Measurements from ENCODE around the gene BOC. TPM values are rescaled to one million over a fixed set of nuclear protein-coding genes. Genes with fewer than 3 reads are reported as not detected.
A peak's percentile ranks its signal among the peaks of the same experiment; 100 is the strongest.

Gene BOC
- polyA plus RNA-seq, 1 experiment: 17.7 TPM

DNA sequence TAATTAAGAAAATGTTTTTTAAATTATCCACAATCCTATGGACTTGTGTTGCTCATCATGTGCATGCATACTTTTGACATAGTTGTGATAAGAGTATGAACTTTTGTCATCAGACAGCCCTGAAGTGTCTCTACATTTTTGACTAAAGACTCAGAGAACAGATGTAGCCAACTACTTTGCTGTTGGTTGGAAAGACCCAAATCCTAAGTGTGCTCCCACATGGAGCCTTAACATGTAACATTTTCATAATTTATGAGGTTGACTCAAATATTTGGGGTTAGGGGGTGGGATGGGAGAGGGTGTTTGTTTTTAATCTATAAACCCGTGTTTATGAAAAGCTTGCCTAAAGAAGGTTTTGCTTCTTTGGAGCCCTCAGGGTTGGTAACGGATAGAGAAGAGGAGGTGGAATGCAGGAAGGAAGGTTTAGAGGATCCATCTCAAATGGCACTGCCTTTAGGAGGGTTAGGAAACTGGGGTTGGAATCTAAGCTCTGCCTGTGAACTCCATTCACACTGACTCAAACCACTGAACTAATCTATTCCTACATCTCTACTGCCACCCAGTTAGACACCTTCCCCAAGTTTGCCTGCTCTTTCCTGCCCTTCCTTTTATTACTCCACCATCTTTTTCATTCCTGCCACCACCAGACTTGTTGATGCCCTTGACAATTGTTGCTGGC lies 3.7 kb downstream of the BOC start:
- Histone ChIP-seq H3K4me3 (ENCODE audit: low read depth, low read length) (no peak overlapping the region), H3K36me3 (ENCODE audit: control insufficient read depth, insufficient read depth, low read length) (peaks cover 9% of the 10 kb centered on the region), H3K27me3 (ENCODE audit: control insufficient read depth, insufficient read depth, low read length) (no peaks in the 10 kb centered on the region)
- ChIA-PET POLR2A (no interaction called here), CTCF (interaction anchor here (0.7 to 1.5 kb wide), 8 partner anchors 12 to 653 kb away, joined by 3 to 4 read pairs (median 3); partner anchors contain the start of genes ATG3 and SLC35A5)
- DNase-seq (ENCODE audit: low read depth): peak; percentile 72
- TF ChIP-seq, protein P1, sequence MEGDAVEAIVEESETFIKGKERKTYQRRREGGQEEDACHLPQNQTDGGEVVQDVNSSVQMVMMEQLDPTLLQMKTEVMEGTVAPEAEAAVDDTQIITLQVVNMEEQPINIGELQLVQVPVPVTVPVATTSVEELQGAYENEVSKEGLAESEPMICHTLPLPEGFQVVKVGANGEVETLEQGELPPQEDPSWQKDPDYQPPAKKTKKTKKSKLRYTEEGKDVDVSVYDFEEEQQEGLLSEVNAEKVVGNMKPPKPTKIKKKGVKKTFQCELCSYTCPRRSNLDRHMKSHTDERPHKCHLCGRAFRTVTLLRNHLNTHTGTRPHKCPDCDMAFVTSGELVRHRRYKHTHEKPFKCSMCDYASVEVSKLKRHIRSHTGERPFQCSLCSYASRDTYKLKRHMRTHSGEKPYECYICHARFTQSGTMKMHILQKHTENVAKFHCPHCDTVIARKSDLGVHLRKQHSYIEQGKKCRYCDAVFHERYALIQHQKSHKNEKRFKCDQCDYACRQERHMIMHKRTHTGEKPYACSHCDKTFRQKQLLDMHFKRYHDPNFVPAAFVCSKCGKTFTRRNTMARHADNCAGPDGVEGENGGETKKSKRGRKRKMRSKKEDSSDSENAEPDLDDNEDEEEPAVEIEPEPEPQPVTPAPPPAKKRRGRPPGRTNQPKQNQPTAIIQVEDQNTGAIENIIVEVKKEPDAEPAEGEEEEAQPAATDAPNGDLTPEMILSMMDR (IDR thresholded peaks at IDR 0.05; ENCODE audit: insufficient read depth, low read depth, low read length): no peak

DNA sequence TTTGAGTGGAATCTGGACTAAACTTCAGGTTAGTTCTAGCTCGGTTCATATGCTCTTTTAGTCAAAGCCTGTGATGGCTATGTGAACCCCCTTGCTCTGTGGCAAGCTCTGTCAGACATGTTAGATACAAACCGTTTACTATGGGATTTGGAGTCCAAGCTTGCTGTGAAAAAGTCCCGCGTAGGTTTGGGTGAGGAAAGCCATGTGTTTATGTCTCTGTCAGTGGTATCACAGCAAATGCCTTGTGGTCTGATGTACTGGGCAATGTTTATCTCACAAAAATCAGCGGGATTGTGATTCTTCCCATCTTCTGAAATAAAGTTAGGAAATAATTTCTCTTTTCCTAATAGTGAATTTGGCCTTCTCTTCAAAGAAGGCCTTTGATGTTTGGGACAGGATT lies 5.0 kb downstream of the BOC start:
- ChIA-PET CTCF (interaction anchor here (0.9 to 1.4 kb wide), 4 partner anchors 64 to 655 kb away, joined by 3 to 4 read pairs (median 4); partner anchors contain the start of genes ATG3 and SLC35A5), POLR2A (no interaction called here)
- Histone ChIP-seq H3K4me3 (ENCODE audit: low read depth, low read length) (no peak overlapping the region), H3K27me3 (ENCODE audit: control insufficient read depth, insufficient read depth, low read length) (no peaks in the 10 kb centered on the region), H3K36me3 (ENCODE audit: control insufficient read depth, insufficient read depth, low read length) (peaks cover 9% of the 10 kb centered on the region)
- TF ChIP-seq, protein P1 (IDR thresholded peaks at IDR 0.05; ENCODE audit: insufficient read depth, low read depth, low read length): no peak
- DNase-seq (ENCODE audit: low read depth): no peak

DNA sequence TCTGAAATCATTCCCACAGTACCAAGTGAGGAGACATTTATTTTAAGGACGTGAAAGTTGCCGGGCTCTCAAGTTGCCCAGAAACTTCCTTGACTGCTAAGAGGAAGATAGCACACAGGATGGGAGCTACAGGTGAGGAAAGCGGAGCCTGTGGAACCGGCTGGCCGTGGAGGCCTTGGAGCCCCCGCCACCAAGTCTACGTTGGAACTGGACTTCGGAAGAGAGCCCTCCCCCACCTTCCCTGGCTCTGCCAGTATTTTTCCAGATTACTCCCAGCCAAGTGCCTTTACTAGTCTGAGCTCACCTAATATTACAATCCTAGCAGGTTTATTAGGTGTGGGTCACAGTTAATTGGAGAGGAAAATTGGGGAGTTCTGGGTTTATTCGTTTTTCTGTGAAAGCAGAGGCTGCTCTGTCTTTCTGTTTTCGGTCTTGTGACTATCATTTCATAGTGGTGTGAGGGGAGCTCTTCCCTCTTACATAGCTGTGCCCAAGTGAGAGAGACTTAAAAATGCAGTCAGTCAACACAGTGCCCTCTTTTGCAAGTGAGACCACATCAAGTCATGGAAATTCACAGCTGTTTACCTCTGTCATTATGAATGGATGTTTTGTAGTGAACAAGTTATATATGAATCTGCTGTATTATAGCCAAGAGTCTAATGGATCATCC lies 6.8 kb downstream of the BOC start:
- H3K4me3 ChIP-seq (ENCODE audit: low read depth, low read length): no peak overlapping the region
- POLR2A ChIA-PET: no interaction called here
- TF ChIP-seq, protein P1 (IDR thresholded peaks at IDR 0.05; ENCODE audit: insufficient read depth, low read depth, low read length): no peak
- H3K27me3 ChIP-seq (ENCODE audit: control insufficient read depth, insufficient read depth, low read length): no peaks in the 10 kb centered on the region
- CTCF ChIA-PET: interaction anchor here (0.9 to 1.4 kb wide), 3 partner anchors 21 to 82 kb away, joined by 3 read pairs; no protein-coding TSS in a partner anchor
- H3K36me3 ChIP-seq (ENCODE audit: control insufficient read depth, insufficient read depth, low read length): peaks cover 11% of the 10 kb centered on the region
- no peak for DNase-seq (ENCODE audit: low read depth)

DNA sequence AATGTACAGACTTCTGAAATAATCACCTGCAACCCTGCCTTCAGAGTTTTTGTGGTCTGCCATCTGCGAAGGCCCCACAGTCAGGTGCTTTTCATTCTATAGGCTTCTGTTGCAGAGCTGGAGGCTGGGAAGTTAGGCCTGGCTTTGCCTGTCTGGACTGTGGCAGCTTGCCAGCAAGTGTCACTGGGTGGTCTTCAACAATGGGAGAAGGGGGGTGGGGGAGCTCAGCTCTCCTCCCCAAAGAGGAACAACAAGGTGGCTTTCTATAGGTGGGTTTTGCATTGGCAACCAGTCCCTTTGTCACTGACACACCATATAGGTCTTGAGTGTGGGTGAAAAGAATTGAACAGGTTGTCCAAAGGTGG lies 7.3 kb downstream of the BOC start:
- CTCF ChIA-PET: interaction anchor here (1.0 to 1.4 kb wide), 2 partner anchors 20 to 82 kb away, joined by 3 read pairs; no protein-coding TSS in a partner anchor

More for the DNA sequence above, 7.3 kb downstream of the BOC start:
- no peak overlapping the region for H3K4me3 ChIP-seq (ENCODE audit: low read depth, low read length)
- no peaks in the 10 kb centered on the region for H3K27me3 ChIP-seq (ENCODE audit: control insufficient read depth, insufficient read depth, low read length)
- no peak for DNase-seq (ENCODE audit: low read depth)
- POLR2A ChIA-PET: no interaction called here
- TF ChIP-seq, protein P1 (IDR thresholded peaks at IDR 0.05; ENCODE audit: insufficient read depth, low read depth, low read length): no peak
- peaks cover 11% of the 10 kb centered on the region for H3K36me3 ChIP-seq (ENCODE audit: control insufficient read depth, insufficient read depth, low read length)
